ENCODE results near the gene INSYN2A. TPM values are rescaled to one million over a fixed set of nuclear protein-coding genes. Genes with fewer than 3 reads are reported as not detected.

INSYN2A gene
- total RNA-seq, 4 donors from 2014 or later = 0.11 to 0.23 TPM; not detected in 2

- H3K27me3 ChIP-seq = no peaks in the 10 kb centered on the region
- no peak overlapping the region for H3K4me3 ChIP-seq
- 93% methylated on average over 7 of the region's 7 CpGs for WGBS
- no peaks in the 10 kb centered on the region for H3K9me3 ChIP-seq
- no peak for TF ChIP-seq POLR2AphosphoS5 (IDR thresholded peaks at IDR 0.05)
- no peak for TF ChIP-seq EP300 (IDR thresholded peaks at IDR 0.05)
- TF ChIP-seq POLR2A (IDR thresholded peaks at IDR 0.05) = no peak
- no peak for TF ChIP-seq CTCF (IDR thresholded peaks at IDR 0.05)
- no peak overlapping the region for H3K27ac ChIP-seq
- H3K4me1 ChIP-seq = no peaks in the 10 kb centered on the region
- H3K36me3 ChIP-seq = peaks cover 2% of the 10 kb centered on the region
- no peak for DNase-seq (ENCODE audit: low spot score in 2 of 2)
These were observed 6.7 kb upstream of the INSYN2A start for GRCh38 chr10:127203067-127203466.

DNA sequence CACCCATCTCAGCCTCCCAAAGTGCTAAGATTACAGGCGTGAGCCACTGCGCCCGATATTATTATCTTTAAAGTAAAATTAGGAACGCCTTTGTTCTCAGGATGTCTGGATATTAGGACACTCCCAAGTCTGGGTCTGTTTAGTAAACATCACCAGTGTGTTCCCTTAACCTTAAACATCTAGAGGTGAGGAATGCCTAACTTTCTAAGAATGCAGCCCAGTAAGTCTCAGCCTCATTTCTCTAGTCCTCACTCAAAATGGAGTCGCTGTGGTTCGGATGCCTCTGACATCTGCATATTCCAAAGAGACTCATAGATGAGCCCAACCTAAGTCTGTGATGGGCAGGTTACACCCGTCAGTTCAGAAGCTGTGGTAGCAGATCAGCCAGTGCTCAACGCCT is 4.3 kb upstream of the INSYN2A start:
- Histone ChIP-seq H3K27ac (no peak overlapping the region), H3K36me3 (peaks cover 2% of the 10 kb centered on the region), H3K9me3 (no peaks in the 10 kb centered on the region), H3K27me3 (peaks cover 4% of the 10 kb centered on the region), H3K4me3 (no peak overlapping the region), H3K4me1 (peaks cover 10% of the 10 kb centered on the region)
- TF ChIP-seq POLR2AphosphoS5 (IDR thresholded peaks at IDR 0.05) (no peak), EP300 (IDR thresholded peaks at IDR 0.05) (no peak), POLR2A (IDR thresholded peaks at IDR 0.05) (no peak), CTCF (IDR thresholded peaks at IDR 0.05) (no peak)
- WGBS = 96% methylated on average over 8 of the region's 8 CpGs
- no peak for DNase-seq (ENCODE audit: low spot score in 2 of 2)

DNA sequence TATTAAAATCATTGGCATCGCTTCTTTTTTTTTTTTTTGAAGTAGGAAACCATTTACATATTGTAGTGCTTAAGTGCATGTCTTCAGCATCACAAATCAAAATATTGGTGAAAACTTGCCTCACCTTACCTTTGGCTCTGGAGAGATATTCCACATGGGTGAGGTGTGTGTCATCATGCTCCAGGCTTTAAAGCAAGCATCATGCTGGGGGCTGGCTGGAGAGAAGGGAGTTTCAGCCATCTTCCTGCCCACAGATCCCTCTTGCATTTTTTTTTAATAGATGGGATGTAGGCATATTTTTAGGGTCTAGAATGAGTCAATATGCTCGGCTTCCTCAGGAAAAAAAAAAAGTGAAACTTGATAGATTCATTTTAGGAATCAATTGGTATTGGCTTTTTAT is 2.3 kb upstream of the INSYN2A start:
- no peak overlapping the region for H3K27ac ChIP-seq
- DNase-seq (ENCODE audit: low spot score in 2 of 2) = no peak
- peaks cover 2% of the 10 kb centered on the region for H3K36me3 ChIP-seq
- no peaks in the 10 kb centered on the region for H3K9me3 ChIP-seq
- 86% methylated on average over 2 of the region's 2 CpGs for WGBS
- peaks cover 24% of the 10 kb centered on the region for H3K4me1 ChIP-seq
- TF ChIP-seq POLR2AphosphoS5 (IDR thresholded peaks at IDR 0.05) (no peak), POLR2A (IDR thresholded peaks at IDR 0.05) (no peak), CTCF (IDR thresholded peaks at IDR 0.05) (no peak), EP300 (IDR thresholded peaks at IDR 0.05) (no peak)
- peaks cover 9% of the 10 kb centered on the region for H3K27me3 ChIP-seq
- H3K4me3 ChIP-seq = no peak overlapping the region

DNA sequence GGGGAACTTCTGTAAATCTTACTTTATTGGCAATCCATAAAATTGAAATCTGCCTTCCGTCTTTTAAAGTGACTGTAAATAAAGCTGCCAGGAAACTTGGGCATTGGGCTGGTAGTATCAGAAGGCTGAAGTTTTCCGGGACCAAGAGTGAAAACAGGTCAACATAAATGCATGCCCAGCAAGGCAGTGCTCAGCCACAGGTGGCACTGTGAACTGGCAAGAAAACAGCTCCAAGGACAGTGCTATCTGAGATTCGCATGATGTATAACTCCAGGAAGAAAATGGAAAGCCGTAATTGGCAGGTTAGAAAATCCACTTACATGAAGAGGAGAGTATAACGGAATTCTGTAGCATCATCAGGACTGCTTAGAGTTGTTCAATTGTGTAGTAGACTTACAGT is 1.9 kb upstream of the INSYN2A start:
- peaks cover 2% of the 10 kb centered on the region for H3K36me3 ChIP-seq
- H3K27ac ChIP-seq = no peak overlapping the region
- peaks cover 9% of the 10 kb centered on the region for H3K27me3 ChIP-seq
- TF ChIP-seq POLR2A (IDR thresholded peaks at IDR 0.05) (no peak), EP300 (IDR thresholded peaks at IDR 0.05) (no peak), CTCF (IDR thresholded peaks at IDR 0.05) (no peak), POLR2AphosphoS5 (IDR thresholded peaks at IDR 0.05) (no peak)
- DNase-seq (ENCODE audit: low spot score in 2 of 2) = no peak
- no peak overlapping the region for H3K4me3 ChIP-seq
- 89% methylated on average over 5 of the region's 5 CpGs for WGBS
- H3K4me1 ChIP-seq = peaks cover 24% of the 10 kb centered on the region
- no peaks in the 10 kb centered on the region for H3K9me3 ChIP-seq

GRCh38 chr10:127197154-127197432 is 702 bp upstream of the INSYN2A start:
- Histone ChIP-seq H3K27ac (no peak overlapping the region), H3K27me3 (peaks cover 9% of the 10 kb centered on the region), H3K4me3 (no peak overlapping the region), H3K36me3 (peaks cover 2% of the 10 kb centered on the region), H3K9me3 (no peaks in the 10 kb centered on the region), H3K4me1 (peaks cover 24% of the 10 kb centered on the region)
- no peak for TF ChIP-seq EP300 (IDR thresholded peaks at IDR 0.05)
- TF ChIP-seq CTCF (IDR thresholded peaks at IDR 0.05) = no peak
- no peak for TF ChIP-seq POLR2A (IDR thresholded peaks at IDR 0.05)
- TF ChIP-seq POLR2AphosphoS5 (IDR thresholded peaks at IDR 0.05) = no peak
- no peak for DNase-seq (ENCODE audit: low spot score in 2 of 2)
- WGBS = 74% methylated on average over 5 of the region's 5 CpGs
